ENCODE measurements around the gene AP4M1.

- TF ChIP-seq CTCF (IDR thresholded peaks at IDR 0.05; ENCODE audit: insufficient read depth, low read depth, low read length) (no peak), EZH2 (IDR thresholded peaks at IDR 0.05; ENCODE audit: insufficient read depth, low read length) (no peak)
Observed at GRCh38 chr7:100088095-100088620, 13.3 kb upstream of the AP4M1 start.

All from astrocyte (in vitro differentiated cells and primary cell).